HFFc6 (cell line): ENCODE data around the gene ANGPTL1. TPM values are rescaled to one million over a fixed set of nuclear protein-coding genes. Genes with fewer than 3 reads are reported as not detected.

ENCODE experiments used
- DNase-seq: peaks from one replicate; pipeline ENCODE4 v3.0.0-alpha.2; 2018
- H3K27ac Mint-ChIP-seq: 2 replicates; pipeline ENCODE4 v1.8.0; 2020; ENCODE audit warnings: mild to moderate bottlenecking, mixed read lengths
- H3K27me3 Mint-ChIP-seq: 2 replicates; pipeline ENCODE4 v1.8.0; 2021; ENCODE audit warnings: mild to moderate bottlenecking, moderate library complexity, mixed read lengths; ENCODE audit not compliant: insufficient read depth
- H3K36me3 Mint-ChIP-seq: 2 replicates; pipeline ENCODE4 v1.8.0; 2021; ENCODE audit warnings: low read depth, mixed read lengths
- H3K4me1 Mint-ChIP-seq: 2 replicates; pipeline ENCODE4 v1.8.0; 2020; ENCODE audit warnings: low read depth, mixed read lengths
- H3K4me3 Mint-ChIP-seq: 2 replicates; pipeline ENCODE4 v1.8.0; 2020; ENCODE audit warnings: mild to moderate bottlenecking, moderate library complexity, mixed read lengths
- H3K9me3 Mint-ChIP-seq: 2 replicates; pipeline ENCODE4 v1.8.0; 2020; ENCODE audit warnings: mild to moderate bottlenecking, mixed read lengths
- total RNA-seq, 6 experiments: library from RNA; stranded (reverse); fragmentation: NEBNext Ultra II Directional; extraction: Animal tissue kit (Norgen Biotek cat#: 25700); gene quantifications; 2 replicates in 1 of 6; 3 replicates in 5 of 6; pipeline ENCODE4 v1.2.3, GENCODE V29; 2021
- TF ChIP-seq, protein P1 (sequence below): fragments of 200-600 bp; sonication (generic); IDR thresholded peaks from 2 replicates; pipeline ENCODE4 v1.5.0; 2021; ENCODE audit warnings: antibody characterized with exemption, mild to moderate bottlenecking

ANGPTL1 gene
- total RNA-seq, 6 experiments from 2014 or later: not detected

DNA sequence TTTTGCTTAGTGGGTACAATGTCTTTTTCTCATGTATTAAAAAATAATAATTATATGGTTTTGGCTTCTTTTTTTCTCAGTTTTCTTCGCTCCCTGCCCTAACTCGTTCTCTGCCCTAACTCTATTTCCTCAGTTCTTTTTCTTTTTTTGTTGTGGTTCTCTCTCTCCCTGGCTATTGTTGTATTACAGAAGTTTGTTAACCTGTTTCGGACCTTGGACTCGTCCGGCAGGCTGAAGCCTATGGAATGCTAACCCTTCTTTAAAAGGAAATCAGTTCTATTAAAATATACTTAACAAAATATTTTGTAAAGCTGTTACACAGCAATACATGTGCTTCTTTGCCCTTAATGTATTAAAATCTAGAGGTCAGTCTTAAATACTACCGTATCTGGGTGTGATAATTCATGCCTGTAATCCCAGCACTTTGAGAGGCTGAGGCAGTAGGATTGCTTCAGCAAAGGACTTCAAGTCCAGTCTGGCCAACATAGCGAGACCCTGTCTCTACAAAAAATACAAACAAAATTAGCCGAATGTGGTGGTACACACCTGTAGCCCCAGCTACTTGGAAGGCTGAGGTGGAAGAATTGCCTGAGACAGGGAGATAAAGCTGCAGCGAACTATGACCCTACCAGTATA lies 64.1 kb downstream of the ANGPTL1 start:
- no peaks in the 10 kb centered on the region for H3K9me3 Mint-ChIP-seq
- DNase-seq: no peak
- H3K4me3 Mint-ChIP-seq: no peak overlapping the region
- H3K27me3 Mint-ChIP-seq: no peaks in the 10 kb centered on the region
- H3K4me1 Mint-ChIP-seq: no peaks in the 10 kb centered on the region
- no peak overlapping the region for H3K27ac Mint-ChIP-seq
- TF ChIP-seq, protein P1, sequence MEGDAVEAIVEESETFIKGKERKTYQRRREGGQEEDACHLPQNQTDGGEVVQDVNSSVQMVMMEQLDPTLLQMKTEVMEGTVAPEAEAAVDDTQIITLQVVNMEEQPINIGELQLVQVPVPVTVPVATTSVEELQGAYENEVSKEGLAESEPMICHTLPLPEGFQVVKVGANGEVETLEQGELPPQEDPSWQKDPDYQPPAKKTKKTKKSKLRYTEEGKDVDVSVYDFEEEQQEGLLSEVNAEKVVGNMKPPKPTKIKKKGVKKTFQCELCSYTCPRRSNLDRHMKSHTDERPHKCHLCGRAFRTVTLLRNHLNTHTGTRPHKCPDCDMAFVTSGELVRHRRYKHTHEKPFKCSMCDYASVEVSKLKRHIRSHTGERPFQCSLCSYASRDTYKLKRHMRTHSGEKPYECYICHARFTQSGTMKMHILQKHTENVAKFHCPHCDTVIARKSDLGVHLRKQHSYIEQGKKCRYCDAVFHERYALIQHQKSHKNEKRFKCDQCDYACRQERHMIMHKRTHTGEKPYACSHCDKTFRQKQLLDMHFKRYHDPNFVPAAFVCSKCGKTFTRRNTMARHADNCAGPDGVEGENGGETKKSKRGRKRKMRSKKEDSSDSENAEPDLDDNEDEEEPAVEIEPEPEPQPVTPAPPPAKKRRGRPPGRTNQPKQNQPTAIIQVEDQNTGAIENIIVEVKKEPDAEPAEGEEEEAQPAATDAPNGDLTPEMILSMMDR: no peak
- H3K36me3 Mint-ChIP-seq: peaks cover 18% of the 10 kb centered on the region

DNA sequence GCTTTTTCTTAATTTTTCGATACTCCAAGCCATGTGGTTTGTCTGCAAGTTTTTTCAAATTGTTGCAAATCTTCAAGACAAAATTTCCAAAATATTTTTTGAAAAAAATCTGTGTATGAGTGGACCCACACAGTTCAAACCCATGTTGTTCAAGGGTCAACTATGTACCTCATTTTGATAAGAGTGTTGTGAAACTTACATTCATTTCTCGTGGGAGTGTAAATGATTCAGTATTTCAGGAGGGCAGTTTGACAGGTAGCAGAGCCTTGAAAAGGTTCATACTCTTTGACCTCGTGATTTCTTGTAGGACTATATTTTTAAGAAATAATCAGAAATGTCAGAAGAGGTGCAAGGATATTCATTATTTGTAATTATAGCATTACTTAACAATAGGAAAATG lies 68.0 kb downstream of the ANGPTL1 start:
- TF ChIP-seq, protein P1: no peak
- DNase-seq: no peak
- Mint-ChIP-seq H3K9me3 (no peaks in the 10 kb centered on the region; the same call in 1 of the 2 replicates), H3K4me3 (no peak overlapping the region), H3K27ac (no peak overlapping the region), H3K36me3 (peaks cover 25% of the 10 kb centered on the region), H3K4me1 (no peaks in the 10 kb centered on the region), H3K27me3 (no peaks in the 10 kb centered on the region)

Other genes starting within 250 kb of the ANGPTL1 start
- 10 to 100 TPM; 41.5 to 59.2 (median 48.9) TPM for gene RALGPS2, start 145.8 kb downstream of the ANGPTL1 start, total RNA-seq
- gene FAM20B, start 154.8 kb upstream of the ANGPTL1 start, total RNA-seq: 10 to 100 TPM; 58.4 to 65.7 (median 61.5) TPM
- 10 to 100 TPM; 21.4 to 27.6 (median 24.5) TPM for gene TOR3A, start 211.0 kb upstream of the ANGPTL1 start, total RNA-seq